Measurements from ENCODE around the gene METTL16.
"Not testable (repeated sequence)": the region's sequence is repeated elsewhere in the genome, so short reads cannot be mapped to it uniquely, and the experiment has no call there.

METTL16 gene

DNA sequence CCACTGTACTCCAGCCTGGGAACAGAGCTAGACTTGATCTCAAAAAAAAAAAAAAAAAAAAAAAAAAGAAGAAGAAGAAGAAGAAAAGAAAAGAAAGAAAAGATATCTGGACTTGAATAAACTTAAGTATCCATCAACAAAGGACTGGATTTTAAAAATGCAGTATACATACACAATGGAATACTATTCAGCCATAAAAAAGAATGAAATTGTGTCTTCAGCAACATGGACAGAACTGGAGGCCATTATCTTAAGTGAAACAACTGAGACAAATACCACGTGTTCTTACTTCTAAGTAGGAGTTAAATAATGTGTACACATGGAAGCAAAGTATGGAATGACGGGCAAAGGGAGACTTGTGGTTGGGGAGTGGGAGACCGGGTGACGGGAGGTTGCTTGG lies 70.8 kb downstream of the METTL16 start:
- no peak for DNase-seq (ENCODE audit: low read depth)
- no peak overlapping the region for H3K4me3 ChIP-seq (ENCODE audit: control insufficient read depth, low read depth, low read length)
- TF ChIP-seq, protein P1, sequence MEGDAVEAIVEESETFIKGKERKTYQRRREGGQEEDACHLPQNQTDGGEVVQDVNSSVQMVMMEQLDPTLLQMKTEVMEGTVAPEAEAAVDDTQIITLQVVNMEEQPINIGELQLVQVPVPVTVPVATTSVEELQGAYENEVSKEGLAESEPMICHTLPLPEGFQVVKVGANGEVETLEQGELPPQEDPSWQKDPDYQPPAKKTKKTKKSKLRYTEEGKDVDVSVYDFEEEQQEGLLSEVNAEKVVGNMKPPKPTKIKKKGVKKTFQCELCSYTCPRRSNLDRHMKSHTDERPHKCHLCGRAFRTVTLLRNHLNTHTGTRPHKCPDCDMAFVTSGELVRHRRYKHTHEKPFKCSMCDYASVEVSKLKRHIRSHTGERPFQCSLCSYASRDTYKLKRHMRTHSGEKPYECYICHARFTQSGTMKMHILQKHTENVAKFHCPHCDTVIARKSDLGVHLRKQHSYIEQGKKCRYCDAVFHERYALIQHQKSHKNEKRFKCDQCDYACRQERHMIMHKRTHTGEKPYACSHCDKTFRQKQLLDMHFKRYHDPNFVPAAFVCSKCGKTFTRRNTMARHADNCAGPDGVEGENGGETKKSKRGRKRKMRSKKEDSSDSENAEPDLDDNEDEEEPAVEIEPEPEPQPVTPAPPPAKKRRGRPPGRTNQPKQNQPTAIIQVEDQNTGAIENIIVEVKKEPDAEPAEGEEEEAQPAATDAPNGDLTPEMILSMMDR (conservative IDR thresholded peaks at IDR 0.05; ENCODE audit: control insufficient read depth, insufficient read depth, low read depth, low read length) = no peak

DNA sequence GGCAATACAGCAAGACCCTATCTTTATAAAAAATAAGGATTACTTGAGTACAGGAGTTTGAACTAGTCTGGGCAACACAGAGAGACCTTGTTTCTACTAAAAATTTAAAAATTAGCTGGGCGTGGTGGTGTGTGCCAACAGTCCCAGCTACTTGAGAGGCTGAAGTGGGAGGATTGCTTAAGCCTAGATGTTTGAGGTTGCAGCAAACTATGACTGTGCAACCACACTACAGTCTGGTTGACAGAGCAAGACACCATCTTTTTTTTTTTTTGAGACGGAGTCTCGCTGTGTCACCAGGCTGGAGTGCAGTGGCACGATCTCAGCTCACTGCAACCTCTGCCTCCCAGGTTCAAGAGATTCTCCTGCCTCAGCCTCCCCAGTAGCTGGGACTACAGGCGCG lies 71.7 kb downstream of the METTL16 start:
- peak; percentile 91 for DNase-seq (ENCODE audit: low read depth)
- not testable (repeated sequence) for H3K4me3 ChIP-seq (ENCODE audit: control insufficient read depth, low read depth, low read length)

DNA sequence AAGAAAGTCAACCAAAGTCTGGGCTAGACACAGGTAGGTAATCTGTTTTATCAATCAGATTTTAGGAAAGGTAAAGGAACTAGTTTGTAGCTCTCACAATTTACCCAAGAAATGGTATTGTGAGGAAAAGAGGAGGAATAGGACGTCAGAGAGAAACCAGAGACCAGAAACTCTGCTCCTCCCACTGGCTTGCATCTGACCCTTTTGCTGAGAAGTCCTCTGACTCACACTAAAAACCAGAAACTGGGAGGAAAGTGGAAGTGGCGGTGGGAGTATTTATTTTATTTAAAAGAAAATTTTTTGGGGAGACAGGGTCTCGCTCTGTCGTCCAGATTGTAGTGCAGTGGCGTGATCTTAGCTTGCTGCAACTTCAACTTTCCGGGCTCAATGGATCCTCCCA lies 72.9 kb downstream of the METTL16 start:
- peak; percentile 81 for DNase-seq (ENCODE audit: low read depth)
- TF ChIP-seq, protein P1 (conservative IDR thresholded peaks at IDR 0.05; ENCODE audit: control insufficient read depth, insufficient read depth, low read depth, low read length) = no peak

DNA sequence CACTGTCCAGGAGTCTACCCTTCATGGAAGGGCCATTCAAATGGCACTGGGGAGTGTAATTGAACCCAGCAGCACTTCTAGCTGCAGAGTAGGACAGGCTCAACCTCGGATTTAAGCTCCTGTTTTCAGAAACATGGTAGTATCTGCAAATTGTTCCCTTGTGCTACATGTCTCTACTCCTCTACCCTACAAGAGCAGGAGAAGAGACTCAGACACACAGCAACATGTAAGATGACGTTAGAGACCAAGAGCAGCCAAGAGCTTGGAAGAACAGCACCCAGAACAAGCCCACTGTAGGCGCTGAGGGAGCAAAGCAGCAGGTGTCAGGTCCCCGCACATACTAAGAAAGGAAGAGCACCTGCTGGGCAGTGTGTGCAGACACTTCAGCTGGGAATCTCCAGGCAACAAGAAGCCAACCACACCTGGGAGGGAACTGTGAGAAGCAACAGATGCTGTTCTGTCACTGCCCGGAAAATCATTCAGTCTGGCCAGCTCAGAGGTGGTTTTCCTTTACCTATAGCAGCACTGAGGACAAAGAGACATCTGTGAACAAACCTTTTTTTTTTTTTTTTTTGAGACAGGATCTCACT lies 75.3 kb downstream of the METTL16 start:
- no peak for DNase-seq (ENCODE audit: low read depth)
- TF ChIP-seq, protein P1 (conservative IDR thresholded peaks at IDR 0.05; ENCODE audit: control insufficient read depth, insufficient read depth, low read depth, low read length) = no peak
- H3K4me3 ChIP-seq (ENCODE audit: control insufficient read depth, low read depth, low read length) = no peak overlapping the region

More for the DNA sequence above, 72.9 kb downstream of the METTL16 start:
- H3K4me3 ChIP-seq (ENCODE audit: control insufficient read depth, low read depth, low read length) = no peak overlapping the region

DNA sequence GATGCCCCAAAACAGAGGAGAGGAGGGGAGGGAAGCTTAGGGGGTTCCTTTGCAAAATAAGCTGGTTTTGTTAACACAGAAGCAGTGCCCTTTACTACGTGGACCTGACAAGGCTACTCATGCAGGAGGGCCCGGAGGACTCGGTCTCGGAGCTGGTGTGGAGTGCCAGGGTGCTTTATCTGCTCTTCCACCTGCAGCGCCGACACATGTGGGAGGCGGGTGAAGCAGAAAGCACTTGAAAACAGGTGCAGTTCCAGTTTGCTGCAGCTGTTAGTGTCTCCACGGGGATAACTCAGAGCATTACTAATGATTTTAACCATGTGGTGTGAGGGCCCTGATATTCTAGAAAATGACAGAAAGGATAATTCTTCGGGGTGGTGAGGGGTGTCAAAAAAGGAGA lies 75.8 kb downstream of the METTL16 start:
- H3K4me3 ChIP-seq (ENCODE audit: control insufficient read depth, low read depth, low read length) = no peak overlapping the region
- DNase-seq (ENCODE audit: low read depth) = no peak

DNA sequence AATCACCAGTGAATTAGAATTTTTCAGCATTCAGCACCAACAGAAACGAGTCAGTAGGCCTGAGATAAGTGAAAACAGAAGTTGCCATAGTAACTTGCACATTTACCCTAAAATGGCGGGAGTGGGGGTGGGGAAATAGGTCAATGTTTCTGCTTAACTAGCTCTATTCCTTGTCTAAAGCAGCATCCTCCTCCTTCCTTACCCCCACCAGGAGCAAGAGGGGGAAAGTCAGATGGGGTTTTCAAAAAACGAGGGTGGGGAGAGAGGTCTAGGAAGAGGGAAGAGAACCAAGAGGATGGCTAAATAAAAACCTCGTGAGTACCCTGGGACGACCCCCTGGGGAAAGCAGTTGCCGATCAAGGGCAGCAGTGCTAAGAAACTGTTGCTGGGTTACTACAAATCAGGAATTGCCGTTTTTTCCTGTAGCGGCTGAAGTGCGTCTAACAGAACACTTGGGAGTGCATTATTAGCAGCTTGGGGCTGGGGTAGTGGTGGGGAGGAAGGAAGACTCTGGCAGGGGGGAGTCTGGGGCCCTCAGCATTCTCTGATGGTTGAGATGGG lies 76.4 kb downstream of the METTL16 start:
- peak; percentile 48 for DNase-seq (ENCODE audit: low read depth)
- H3K4me3 ChIP-seq (ENCODE audit: control insufficient read depth, low read depth, low read length) = no peak overlapping the region
- TF ChIP-seq, protein P1 (conservative IDR thresholded peaks at IDR 0.05; ENCODE audit: control insufficient read depth, insufficient read depth, low read depth, low read length) = no peak

More for the DNA sequence above, 75.8 kb downstream of the METTL16 start:
- TF ChIP-seq, protein P1 (conservative IDR thresholded peaks at IDR 0.05; ENCODE audit: control insufficient read depth, insufficient read depth, low read depth, low read length) = no peak

DNA sequence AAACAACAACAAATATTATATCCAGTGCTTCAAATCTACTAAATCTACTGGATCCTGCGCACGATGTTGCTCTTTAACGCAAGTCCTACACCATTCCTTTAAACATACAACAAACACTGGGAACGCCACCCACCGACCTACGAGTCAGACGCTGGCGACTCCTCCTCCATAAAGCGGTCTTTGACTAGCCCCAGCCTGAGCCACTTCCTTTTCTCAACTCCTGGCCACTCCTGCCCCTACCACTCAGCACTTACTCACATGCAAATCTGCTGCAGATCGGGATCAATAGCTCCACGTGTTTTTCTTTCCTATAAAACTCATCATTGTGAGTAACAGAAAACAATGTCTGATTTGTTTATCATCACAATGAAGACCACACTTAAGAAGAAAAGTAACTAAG lies 78.0 kb downstream of the METTL16 start:
- TF ChIP-seq, protein P1 (conservative IDR thresholded peaks at IDR 0.05; ENCODE audit: control insufficient read depth, insufficient read depth, low read depth, low read length) = no peak
- peak; percentile 71 for DNase-seq (ENCODE audit: low read depth)
- H3K4me3 ChIP-seq (ENCODE audit: control insufficient read depth, low read depth, low read length) = no peak overlapping the region
